Measurements from ENCODE around the gene NCBP2L. TPM values are rescaled to one million over a fixed set of nuclear protein-coding genes. Genes with fewer than 3 reads are reported as not detected.

Gene NCBP2L
- total and polyA plus RNA-seq, 12 donors: 0.26 to 3.5 (median 1.2) TPM

- H3K36me3 ChIP-seq (replicated peaks in 1 of 2): no peaks in the 10 kb centered on the region
- no peak for TF ChIP-seq POLR2A (IDR thresholded peaks at IDR 0.05)
- intact Hi-C loops (cut with DNase I): no loop called here
- H3K27ac ChIP-seq: no peak overlapping the region
- WGBS, 4 donors: 52 to 100% (median 80%) methylated on average over 1 of the region's 1 CpG
- peaks cover 0 to 7% of the 10 kb centered on the region in 2 donors for H3K4me1 ChIP-seq (replicated peaks in 1 of 2)
- DNase-seq: no peak
- H3K4me3 ChIP-seq: no peak overlapping the region
- H3K9me3 ChIP-seq (replicated peaks in 1 of 3): no peaks in the 10 kb centered on the region
- H3K27me3 ChIP-seq: peaks cover 3% of the 10 kb centered on the region
Measured at GRCh38 chrX:107829878-107830277, 52.3 kb downstream of the NCBP2L start.

GRCh38 chrX:107831071-107831730, 53.7 kb downstream of the NCBP2L start:
- Histone ChIP-seq H3K4me3 (no peak overlapping the region), H3K27me3 (peaks cover 7% of the 10 kb centered on the region), H3K4me1 (replicated peaks in 1 of 2) (peaks cover 0 to 7% of the 10 kb centered on the region in 2 donors), H3K9me3 (replicated peaks in 1 of 3) (no peaks in the 10 kb centered on the region), H3K27ac (peak overlapping the region in 1 of 5 donors; percentile 25), H3K36me3 (replicated peaks in 1 of 2) (no peaks in the 10 kb centered on the region)
- intact Hi-C loops (cut with DNase I): no loop called here
- no peak for TF ChIP-seq CTCF (IDR thresholded peaks at IDR 0.05)
- TF ChIP-seq POLR2A (IDR thresholded peaks at IDR 0.05): no peak
- DNase-seq: peak in 6 of 7 donors; percentile 21 to 56 (median 43)
- WGBS, 4 donors: 30 to 80% (median 55%) methylated on average over 1 to 7 of the region's 7 CpGs

GRCh38 chrX:107834275-107835201, 57.0 kb downstream of the NCBP2L start:
- intact Hi-C loops (cut with DNase I): no loop called here

GRCh38 chrX:107836958-107837357, 59.4 kb downstream of the NCBP2L start:
- Histone ChIP-seq H3K27me3 (peaks cover 6% of the 10 kb centered on the region), H3K27ac (no peak overlapping the region), H3K4me3 (no peak overlapping the region), H3K4me1 (replicated peaks in 1 of 2) (no peaks in the 10 kb centered on the region), H3K9me3 (replicated peaks in 1 of 3) (no peaks in the 10 kb centered on the region), H3K36me3 (replicated peaks in 1 of 2) (peaks cover 0 to 4% of the 10 kb centered on the region in 2 donors)
- intact Hi-C loops (cut with DNase I): no loop called here
- 66 to 81% (median 67%) methylated on average over 2 of the region's 2 CpGs for WGBS, 4 donors
- no peak for DNase-seq
- no peak for TF ChIP-seq POLR2A (IDR thresholded peaks at IDR 0.05)
- no peak for TF ChIP-seq CTCF (IDR thresholded peaks at IDR 0.05)

More at GRCh38 chrX:107834275-107835201, 57.0 kb downstream of the NCBP2L start:
- no peaks in the 10 kb centered on the region for H3K9me3 ChIP-seq (replicated peaks in 1 of 3)
- WGBS, 4 donors: 59 to 67% (median 62%) methylated on average over 3 of the region's 3 CpGs
- TF ChIP-seq POLR2A (IDR thresholded peaks at IDR 0.05) (no peak), CTCF (IDR thresholded peaks at IDR 0.05) (no peak)
- peak in 1 of 7 donors; percentile 38 for DNase-seq
- peaks cover 0 to 7% of the 10 kb centered on the region in 2 donors for H3K4me1 ChIP-seq (replicated peaks in 1 of 2)
- H3K27ac ChIP-seq: no peak overlapping the region
- no peak overlapping the region for H3K4me3 ChIP-seq
- H3K27me3 ChIP-seq: peaks cover 10% of the 10 kb centered on the region
- H3K36me3 ChIP-seq (replicated peaks in 1 of 2): no peaks in the 10 kb centered on the region

Data from adrenal gland (tissue), 12 donors.